G401.6 (cell line): ENCODE measurements around the gene MGAT5.

ENCODE experiments used
- FAIRE-seq: peaks from 2 replicates; lab custom pipeline; 2012; peaks lifted over from hg19 to GRCh38; lab: Jason Lieb, UNC

MGAT5 gene, protein sequence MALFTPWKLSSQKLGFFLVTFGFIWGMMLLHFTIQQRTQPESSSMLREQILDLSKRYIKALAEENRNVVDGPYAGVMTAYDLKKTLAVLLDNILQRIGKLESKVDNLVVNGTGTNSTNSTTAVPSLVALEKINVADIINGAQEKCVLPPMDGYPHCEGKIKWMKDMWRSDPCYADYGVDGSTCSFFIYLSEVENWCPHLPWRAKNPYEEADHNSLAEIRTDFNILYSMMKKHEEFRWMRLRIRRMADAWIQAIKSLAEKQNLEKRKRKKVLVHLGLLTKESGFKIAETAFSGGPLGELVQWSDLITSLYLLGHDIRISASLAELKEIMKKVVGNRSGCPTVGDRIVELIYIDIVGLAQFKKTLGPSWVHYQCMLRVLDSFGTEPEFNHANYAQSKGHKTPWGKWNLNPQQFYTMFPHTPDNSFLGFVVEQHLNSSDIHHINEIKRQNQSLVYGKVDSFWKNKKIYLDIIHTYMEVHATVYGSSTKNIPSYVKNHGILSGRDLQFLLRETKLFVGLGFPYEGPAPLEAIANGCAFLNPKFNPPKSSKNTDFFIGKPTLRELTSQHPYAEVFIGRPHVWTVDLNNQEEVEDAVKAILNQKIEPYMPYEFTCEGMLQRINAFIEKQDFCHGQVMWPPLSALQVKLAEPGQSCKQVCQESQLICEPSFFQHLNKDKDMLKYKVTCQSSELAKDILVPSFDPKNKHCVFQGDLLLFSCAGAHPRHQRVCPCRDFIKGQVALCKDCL

DNA sequence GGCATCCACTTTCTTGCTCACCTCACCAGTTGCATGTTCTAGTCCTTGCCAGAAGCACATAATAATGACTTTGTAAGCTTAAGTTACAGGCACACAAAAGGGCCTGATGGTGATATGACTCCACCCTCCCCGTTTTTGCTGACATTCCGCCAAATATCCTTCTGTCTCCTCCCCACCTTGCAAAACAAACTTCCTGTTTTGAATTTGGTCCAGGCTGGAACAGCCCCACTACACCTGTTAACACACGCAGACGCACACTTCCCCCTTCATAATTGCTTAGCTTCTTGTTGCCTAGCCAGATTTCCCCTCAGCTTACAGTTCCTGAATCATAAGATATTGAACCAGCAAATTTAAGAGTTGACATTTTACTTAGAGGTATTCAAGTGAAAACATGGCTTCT is at the start of gene MGAT5:
Gene MGAT5, plus strand, starts transcription at position 269 of the 400 bp plus-strand sequence. CDS start 332 bp downstream, outside the sequence.
- no peak for FAIRE-seq

GRCh38 chr2:134205087-134205486 is 48.8 kb upstream of the MGAT5 start:
- FAIRE-seq, result no peak

DNA sequence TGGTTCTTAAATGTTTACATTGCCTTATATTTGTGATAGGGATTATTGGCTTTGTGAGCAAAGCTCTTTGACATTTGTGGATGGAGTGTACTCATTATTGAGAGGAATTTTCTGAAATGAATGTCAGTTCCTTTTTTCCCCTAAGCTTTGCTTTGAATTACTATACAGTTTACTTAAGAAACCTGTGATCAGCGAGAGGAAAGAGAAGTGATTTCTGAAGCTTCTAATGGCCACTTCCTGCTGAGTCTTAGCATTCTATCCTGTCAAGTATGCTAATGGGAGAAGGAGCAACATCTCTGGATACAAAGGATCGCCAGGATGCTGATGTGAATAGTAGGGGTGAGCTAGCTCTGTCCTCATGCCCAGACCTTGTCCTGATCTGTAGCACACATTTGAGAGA is 47.8 kb upstream of the MGAT5 start:
- FAIRE-seq, result no peak

DNA sequence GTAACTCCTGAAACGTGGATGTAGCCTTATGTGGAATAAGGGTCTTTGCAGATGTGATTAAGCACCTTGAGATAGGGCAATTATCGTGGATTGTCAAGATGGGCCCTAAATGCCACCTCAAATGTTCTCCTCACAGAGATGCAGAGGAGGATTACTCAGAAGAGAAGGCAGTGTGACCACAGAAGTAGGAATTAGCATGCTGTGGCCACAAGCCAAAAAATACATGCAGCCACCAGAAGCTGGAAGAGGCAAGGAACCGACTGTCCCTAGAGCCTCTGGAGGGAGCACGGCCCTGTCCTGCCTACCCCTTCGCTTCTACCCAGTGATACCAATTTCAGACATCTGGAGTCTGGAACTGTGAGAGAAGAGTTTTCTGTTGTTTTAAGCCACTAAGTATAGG is 47.3 kb upstream of the MGAT5 start:
- FAIRE-seq, result no peak

DNA sequence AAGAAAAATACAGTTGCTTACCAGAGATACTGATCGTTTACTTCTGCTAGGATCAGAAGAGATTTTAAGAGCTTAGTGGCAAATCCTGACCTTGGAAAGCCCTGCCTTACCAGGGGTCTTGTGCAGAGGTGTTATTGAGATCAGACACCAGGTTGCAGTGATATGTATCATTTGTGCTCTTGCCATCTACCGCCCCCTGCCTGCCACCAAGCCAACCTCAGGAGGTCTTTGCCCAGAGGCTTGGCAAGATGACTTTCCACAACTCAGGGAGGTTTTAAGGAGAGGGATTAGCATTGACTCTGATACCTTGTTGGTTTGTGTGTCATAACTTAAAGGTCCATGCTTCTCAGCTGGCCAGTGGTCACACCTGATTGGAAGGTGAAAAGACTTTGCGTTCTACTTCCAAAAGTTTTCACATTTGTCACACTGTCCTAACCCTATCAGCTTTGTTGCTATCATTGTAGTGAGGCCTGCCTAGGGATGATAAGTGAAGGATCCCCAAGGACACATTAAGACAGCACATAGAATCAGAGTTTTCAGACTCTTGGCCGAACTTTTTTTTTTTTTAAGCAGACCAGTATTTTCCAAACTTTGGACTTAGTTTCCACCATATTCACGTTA is 46.2 kb upstream of the MGAT5 start:
- FAIRE-seq, result no peak

- FAIRE-seq, result no peak
These were observed 45.0 kb upstream of the MGAT5 start for GRCh38 chr2:134208825-134209224.

- no peak for FAIRE-seq
These were observed 41.1 kb upstream of the MGAT5 start for GRCh38 chr2:134212746-134213145.

- FAIRE-seq, result no peak
These were observed 37.6 kb upstream of the MGAT5 start for GRCh38 chr2:134216152-134216829.

DNA sequence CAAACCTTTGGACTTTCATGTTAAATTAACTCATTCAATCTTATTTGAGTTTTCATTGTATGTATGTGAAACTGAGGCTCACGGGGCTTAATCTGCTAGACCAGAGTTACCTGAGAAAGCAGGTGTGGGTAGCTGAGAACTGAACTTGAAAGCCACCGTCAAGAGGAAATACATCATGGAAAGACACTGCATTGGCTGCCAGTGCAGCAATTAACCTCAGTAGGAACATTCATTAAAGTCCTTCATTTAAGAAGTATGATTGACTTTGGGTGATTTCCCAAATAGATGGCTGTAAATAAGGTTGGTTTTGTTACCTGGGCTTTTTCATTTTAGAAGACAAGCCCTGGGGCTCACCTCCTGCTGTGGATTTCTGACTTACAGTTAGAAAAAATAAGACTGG is 36.5 kb upstream of the MGAT5 start:
- FAIRE-seq, result no peak

- FAIRE-seq, result no peak
These were observed 35.9 kb upstream of the MGAT5 start for GRCh38 chr2:134217924-134218323.

DNA sequence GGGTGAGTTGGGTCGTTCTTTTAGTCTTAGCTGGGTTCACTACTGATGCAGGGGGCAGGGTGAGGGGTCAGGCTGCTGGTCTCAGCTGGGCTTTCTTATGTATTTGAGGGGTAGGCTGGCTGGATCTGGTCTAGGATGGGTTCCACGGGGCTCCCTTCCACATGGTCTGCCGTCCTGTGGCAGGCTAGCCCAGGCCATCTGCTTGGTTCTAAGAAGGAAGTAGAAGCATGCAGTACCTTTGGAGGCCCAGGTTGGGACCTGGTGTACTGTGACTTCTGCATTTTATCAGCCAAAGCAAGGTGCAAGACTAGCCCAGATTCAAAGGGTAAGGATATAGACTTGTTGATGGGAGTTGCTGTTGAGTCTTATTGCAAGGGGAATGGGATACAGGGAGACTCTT is 35.5 kb upstream of the MGAT5 start:
- FAIRE-seq, result no peak

DNA sequence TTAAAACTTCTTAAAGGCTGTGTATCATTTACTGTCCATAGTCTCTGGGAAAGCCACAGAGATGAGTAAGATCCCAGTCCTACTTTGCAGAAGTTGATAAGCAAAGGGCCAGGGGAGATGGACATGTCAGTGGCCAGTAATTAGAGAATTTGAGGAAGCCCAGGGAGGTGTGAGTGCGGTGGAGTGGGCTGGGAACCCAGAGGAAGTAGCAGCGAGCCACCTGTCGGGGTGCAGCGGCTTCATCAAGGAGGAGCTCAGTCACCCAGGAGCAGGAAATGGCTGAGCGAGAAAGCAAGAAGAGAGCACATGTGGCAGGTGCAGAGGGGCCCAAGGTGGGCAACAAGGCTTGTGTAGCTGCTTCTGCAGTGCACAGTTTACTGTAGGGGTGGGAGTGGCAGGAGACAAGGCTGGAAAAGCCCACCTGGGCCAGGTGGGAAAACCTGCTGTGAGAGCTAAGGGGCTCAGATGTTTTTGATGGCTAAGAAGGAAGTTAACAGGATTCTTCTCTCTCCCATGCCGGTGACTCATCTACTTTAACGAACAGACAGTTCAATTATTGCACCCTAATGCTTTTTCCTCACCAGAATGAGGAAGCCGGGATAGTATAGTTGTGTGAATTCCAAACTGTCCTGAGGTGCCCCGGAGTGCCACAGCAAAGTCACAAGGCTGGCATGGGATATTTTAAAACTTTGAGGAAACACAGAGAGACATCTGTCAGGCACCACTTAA is 34.8 kb upstream of the MGAT5 start:
- no peak for FAIRE-seq

DNA sequence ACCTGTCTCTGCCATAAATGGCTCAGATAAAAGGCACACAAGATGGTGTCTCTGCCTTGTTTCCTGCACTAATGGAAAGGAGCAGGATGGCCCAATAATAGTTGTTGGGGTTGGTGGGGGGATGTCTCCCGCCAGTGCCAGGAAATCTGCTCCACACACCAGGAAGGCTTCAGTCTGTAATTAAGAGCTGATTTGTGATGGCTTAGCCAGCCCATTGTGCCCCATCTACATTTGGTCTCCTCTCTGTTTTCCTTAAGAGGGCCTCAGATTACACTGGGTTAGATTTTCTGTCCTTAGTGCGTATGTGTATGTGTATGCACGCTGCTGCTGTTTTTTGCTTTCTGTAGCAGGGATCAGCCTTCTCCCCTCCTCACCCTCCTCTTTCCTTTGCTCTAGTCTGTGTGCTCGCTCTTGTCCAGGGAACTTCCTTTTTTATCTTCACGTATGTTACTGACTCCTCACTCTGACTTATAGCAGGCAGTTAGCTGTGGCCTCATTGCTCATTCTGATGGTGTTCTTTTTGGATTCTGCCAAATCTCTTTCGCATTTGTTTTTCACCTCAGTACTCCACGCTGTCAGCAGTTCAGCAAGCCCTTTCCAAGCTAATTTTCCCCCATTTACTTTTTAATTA is 33.4 kb upstream of the MGAT5 start:
- FAIRE-seq, result no peak

DNA sequence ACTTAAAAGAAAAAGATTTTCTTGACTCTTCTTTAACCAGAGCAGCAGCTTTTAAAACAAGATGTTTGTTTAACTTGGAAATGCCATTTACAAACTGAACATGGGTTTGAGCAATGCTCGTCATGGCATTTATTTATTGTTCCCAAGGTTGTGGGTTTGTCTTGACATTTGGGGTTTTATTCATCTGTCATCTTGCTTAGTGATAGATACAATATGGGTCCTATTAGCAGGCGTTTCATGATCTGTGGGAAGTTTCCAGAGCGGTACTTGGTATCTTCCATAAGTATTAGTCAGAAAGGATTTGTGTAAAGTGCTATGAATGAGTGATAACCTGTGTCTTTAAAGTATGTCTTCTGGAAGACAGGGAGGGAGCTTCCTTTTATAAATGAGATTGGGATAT is 29.9 kb upstream of the MGAT5 start:
- FAIRE-seq, result no peak

GRCh38 chr2:134225173-134225572 is 28.7 kb upstream of the MGAT5 start:
- FAIRE-seq, result no peak

- FAIRE-seq, result no peak
These were observed 28.0 kb upstream of the MGAT5 start for GRCh38 chr2:134225841-134226240.

DNA sequence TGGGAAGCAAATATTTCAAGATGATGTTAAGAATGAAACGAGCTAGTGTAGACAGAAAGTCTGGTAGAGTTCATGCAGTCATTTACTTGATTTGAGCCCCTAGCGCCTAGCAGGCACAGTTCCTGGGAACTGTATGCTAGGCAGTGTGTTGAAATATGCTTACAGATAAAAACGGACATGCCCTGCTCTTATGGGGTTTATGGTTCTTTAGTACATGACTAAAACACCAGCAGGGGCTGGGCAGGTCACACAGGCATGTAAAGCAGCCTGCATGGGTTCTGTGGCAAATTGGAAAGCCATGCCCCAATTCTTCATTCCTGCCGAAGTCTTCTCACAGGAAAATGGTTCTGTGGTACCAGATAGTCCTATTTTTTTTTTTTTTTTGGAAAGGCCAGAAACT is 27.3 kb upstream of the MGAT5 start:
- FAIRE-seq, result no peak

DNA sequence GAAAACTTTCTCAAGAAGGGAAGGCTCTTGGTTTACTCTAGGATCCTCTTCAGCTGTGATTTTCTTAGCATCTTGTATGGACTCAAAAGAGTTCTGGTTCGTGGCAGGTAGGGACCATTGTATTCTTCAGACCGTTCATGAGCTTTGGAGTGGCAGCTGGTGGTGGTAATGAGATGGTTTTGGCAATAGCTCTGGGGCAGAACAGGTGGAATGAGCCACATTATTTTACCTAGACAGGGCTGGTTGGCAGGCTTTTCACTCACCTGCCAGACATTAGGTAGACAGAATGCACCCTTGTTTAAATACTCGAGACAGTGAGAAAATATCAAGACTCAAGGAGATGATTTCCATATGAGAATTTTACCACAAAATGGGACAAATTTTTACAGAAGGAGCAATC is 26.2 kb upstream of the MGAT5 start:
- no peak for FAIRE-seq

GRCh38 chr2:134228493-134228903 is 25.4 kb upstream of the MGAT5 start:
- FAIRE-seq, result no peak

DNA sequence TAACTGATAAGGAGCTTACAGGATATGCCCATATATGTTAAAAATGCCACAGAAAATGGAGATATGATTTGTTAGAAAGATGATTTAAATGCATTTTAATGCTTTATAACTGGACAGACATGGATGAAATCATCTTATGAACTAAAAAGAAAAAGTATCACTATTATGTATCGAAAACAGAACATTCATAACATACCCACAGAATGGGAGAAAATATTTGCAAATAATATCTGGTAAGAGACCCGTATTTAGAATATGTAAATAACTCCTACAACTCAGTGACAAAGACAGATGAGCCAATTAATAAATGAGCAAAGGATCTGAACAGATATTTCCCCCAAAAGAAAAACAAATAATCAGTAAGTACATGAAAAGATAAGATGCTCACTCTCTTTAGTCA is 24.3 kb upstream of the MGAT5 start:
- no peak for FAIRE-seq

GRCh38 chr2:134230885-134231284 is 23.0 kb upstream of the MGAT5 start:
- no peak for FAIRE-seq
